ENCODE data around the gene CREB3.

Gene CREB3

GRCh38 chr9:35748242-35748857 lies 15.9 kb downstream of the CREB3 start:
- H3K4me1 ChIP-seq (ENCODE audit: insufficient read depth, low read length), result peaks cover 49% of the 10 kb centered on the region
- H3K27ac ChIP-seq (ENCODE audit: low read length), result peak overlapping the region; percentile 57; the same call in 1 of the 2 replicates
- DNase-seq, result peak; percentile 39
- no peaks in the 10 kb centered on the region for H3K27me3 ChIP-seq (ENCODE audit: insufficient read depth, low read length, poor library complexity)
- TF ChIP-seq EZH2 (IDR thresholded peaks at IDR 0.05; ENCODE audit: borderline replicate concordance, low read depth, low read length, severe bottlenecking), result no peak
- TF ChIP-seq CTCF (IDR thresholded peaks at IDR 0.05; ENCODE audit: borderline replicate concordance, extremely low read depth, low read length, poor library complexity, severe bottlenecking), result no peak
- H3K9ac ChIP-seq (ENCODE audit: low read depth, low read length), result peak overlapping the region; percentile 70
- peak overlapping the region; percentile 69 to 78 for H3K4me3 ChIP-seq (ENCODE audit: low read depth in 1 of 2, low read length in 2 of 2)
- peaks cover 21% of the 10 kb centered on the region for H3K79me2 ChIP-seq (ENCODE audit: insufficient read depth, low read length)
- no peaks in the 10 kb centered on the region for H3K9me3 ChIP-seq (ENCODE audit: insufficient read depth, low read length, severe bottlenecking)
- H3K36me3 ChIP-seq (ENCODE audit: insufficient read depth, low read length), result peaks cover 29% of the 10 kb centered on the region
- peak; percentile 59 for ATAC-seq (ENCODE audit: insufficient read depth, low read depth)
- no peaks in the 10 kb centered on the region for H4K20me1 ChIP-seq (ENCODE audit: insufficient read depth, low read length)
- peak overlapping the region; percentile 98 for H3K4me2 ChIP-seq (ENCODE audit: insufficient read depth, low read length)
- H2AFZ ChIP-seq (ENCODE audit: low read depth, low read length), result peak overlapping the region; percentile 73

- peak within 1 kb of the TSS; percentile 57 for H3K27ac ChIP-seq (ENCODE audit: low read length)
- no peaks in the 10 kb centered on the region for H3K9me3 ChIP-seq (ENCODE audit: insufficient read depth, low read length, severe bottlenecking)
- H3K27me3 ChIP-seq (ENCODE audit: insufficient read depth, low read length, poor library complexity), result no peaks in the 10 kb centered on the region
- H3K4me1 ChIP-seq (ENCODE audit: insufficient read depth, low read length), result peaks cover 49% of the 10 kb centered on the region
- peak; percentile 52 for DNase-seq
- H3K79me2 ChIP-seq (ENCODE audit: insufficient read depth, low read length), result peaks cover 21% of the 10 kb centered on the region
- TF ChIP-seq EZH2 (IDR thresholded peaks at IDR 0.05; ENCODE audit: borderline replicate concordance, low read depth, low read length, severe bottlenecking) (no peak), CTCF (IDR thresholded peaks at IDR 0.05; ENCODE audit: borderline replicate concordance, extremely low read depth, low read length, poor library complexity, severe bottlenecking) (no peak)
- peak within 1 kb of the TSS; percentile 70 for H3K9ac ChIP-seq (ENCODE audit: low read depth, low read length)
- H3K4me3 ChIP-seq (ENCODE audit: low read depth in 1 of 2, low read length in 2 of 2), result peak within 1 kb of the TSS; percentile 69 to 78
- peak; percentile 81 for ATAC-seq (ENCODE audit: insufficient read depth, low read depth)
- H3K4me2 ChIP-seq (ENCODE audit: insufficient read depth, low read length), result peak within 1 kb of the TSS; percentile 98
- H3K36me3 ChIP-seq (ENCODE audit: insufficient read depth, low read length), result peaks cover 24% of the 10 kb centered on the region
- peak within 1 kb of the TSS; percentile 73 for H2AFZ ChIP-seq (ENCODE audit: low read depth, low read length)
- H4K20me1 ChIP-seq (ENCODE audit: insufficient read depth, low read length), result no peaks in the 10 kb centered on the region
These were observed 16.5 kb downstream of the CREB3 start, which contains the start of the genes GBA2 and RGP1 for GRCh38 chr9:35748858-35749514. Gene GBA2 (minus strand): TSS chr9:35749228. CDS start chr9:35748704, 524 bp downstream. Gene RGP1 (plus strand): TSS chr9:35749287. CDS start chr9:35749756, 469 bp downstream.

GRCh38 chr9:35749515-35750255 lies 17.2 kb downstream of the CREB3 start:
- H3K79me2 ChIP-seq (ENCODE audit: insufficient read depth, low read length), result peaks cover 21% of the 10 kb centered on the region
- H3K27me3 ChIP-seq (ENCODE audit: insufficient read depth, low read length, poor library complexity), result no peaks in the 10 kb centered on the region

More at GRCh38 chr9:35749515-35750255, 17.2 kb downstream of the CREB3 start:
- DNase-seq (peak; percentile 14), ATAC-seq (ENCODE audit: insufficient read depth, low read depth) (no peak; the same call in 2 of the 3 replicates)
- H2AFZ ChIP-seq (ENCODE audit: low read depth, low read length), result peak overlapping the region; percentile 73
- H3K9me3 ChIP-seq (ENCODE audit: insufficient read depth, low read length, severe bottlenecking), result no peaks in the 10 kb centered on the region
- H3K4me1 ChIP-seq (ENCODE audit: insufficient read depth, low read length), result peaks cover 49% of the 10 kb centered on the region
- peak overlapping the region; percentile 57 for H3K27ac ChIP-seq (ENCODE audit: low read length)
- H3K4me3 ChIP-seq (ENCODE audit: low read depth in 1 of 2, low read length in 2 of 2), result peak overlapping the region; percentile 69 to 78; a peak in 3 of 4 replicates
- peak overlapping the region; percentile 98 for H3K4me2 ChIP-seq (ENCODE audit: insufficient read depth, low read length)
- TF ChIP-seq EZH2 (IDR thresholded peaks at IDR 0.05; ENCODE audit: borderline replicate concordance, low read depth, low read length, severe bottlenecking) (no peak), CTCF (IDR thresholded peaks at IDR 0.05; ENCODE audit: borderline replicate concordance, extremely low read depth, low read length, poor library complexity, severe bottlenecking) (no peak)
- peak overlapping the region; percentile 70 for H3K9ac ChIP-seq (ENCODE audit: low read depth, low read length)
- H3K36me3 ChIP-seq (ENCODE audit: insufficient read depth, low read length), result peaks cover 17% of the 10 kb centered on the region
- no peaks in the 10 kb centered on the region for H4K20me1 ChIP-seq (ENCODE audit: insufficient read depth, low read length)

Measured in DND-41 (cell line).